Measurements from ENCODE around the gene DMTF1. TPM values are rescaled to one million over a fixed set of nuclear protein-coding genes. Genes with fewer than 3 reads are reported as not detected.
A peak's percentile ranks its signal among the peaks of the same experiment; 100 is the strongest.

The DMTF1 gene
- total RNA-seq, 1 donor, result 91.1 TPM

DNA sequence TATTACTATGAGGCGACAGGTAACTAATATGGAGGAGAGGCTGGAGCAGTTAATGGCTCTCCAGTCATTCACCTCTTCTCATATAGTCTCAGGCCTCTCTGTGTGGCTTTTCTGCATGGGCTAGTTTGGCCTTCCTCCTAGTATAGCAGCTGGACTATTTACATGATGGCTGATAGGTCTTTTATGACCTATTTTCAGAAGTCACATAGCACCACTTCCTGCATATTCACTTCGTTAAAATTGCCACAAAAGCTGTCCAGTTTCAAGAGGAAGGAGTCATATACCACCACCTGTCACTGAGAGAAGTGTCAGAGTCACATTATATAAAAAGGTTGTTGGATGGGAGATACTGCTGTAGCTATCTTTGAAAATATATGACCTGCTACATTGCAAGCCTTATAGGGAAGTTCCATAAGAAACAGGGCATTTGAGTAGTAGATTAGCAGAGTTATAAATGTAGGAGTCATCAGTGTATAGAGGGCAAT lies 8.0 kb upstream of the DMTF1 start:
- no peak overlapping the region for H3K4me3 ChIP-seq (ENCODE audit: low read depth, low read length)
- no peak for DNase-seq (ENCODE audit: low read depth)
- TF ChIP-seq, protein P1, sequence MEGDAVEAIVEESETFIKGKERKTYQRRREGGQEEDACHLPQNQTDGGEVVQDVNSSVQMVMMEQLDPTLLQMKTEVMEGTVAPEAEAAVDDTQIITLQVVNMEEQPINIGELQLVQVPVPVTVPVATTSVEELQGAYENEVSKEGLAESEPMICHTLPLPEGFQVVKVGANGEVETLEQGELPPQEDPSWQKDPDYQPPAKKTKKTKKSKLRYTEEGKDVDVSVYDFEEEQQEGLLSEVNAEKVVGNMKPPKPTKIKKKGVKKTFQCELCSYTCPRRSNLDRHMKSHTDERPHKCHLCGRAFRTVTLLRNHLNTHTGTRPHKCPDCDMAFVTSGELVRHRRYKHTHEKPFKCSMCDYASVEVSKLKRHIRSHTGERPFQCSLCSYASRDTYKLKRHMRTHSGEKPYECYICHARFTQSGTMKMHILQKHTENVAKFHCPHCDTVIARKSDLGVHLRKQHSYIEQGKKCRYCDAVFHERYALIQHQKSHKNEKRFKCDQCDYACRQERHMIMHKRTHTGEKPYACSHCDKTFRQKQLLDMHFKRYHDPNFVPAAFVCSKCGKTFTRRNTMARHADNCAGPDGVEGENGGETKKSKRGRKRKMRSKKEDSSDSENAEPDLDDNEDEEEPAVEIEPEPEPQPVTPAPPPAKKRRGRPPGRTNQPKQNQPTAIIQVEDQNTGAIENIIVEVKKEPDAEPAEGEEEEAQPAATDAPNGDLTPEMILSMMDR (IDR thresholded peaks at IDR 0.05; ENCODE audit: insufficient read depth, low read length), result no peak

DNA sequence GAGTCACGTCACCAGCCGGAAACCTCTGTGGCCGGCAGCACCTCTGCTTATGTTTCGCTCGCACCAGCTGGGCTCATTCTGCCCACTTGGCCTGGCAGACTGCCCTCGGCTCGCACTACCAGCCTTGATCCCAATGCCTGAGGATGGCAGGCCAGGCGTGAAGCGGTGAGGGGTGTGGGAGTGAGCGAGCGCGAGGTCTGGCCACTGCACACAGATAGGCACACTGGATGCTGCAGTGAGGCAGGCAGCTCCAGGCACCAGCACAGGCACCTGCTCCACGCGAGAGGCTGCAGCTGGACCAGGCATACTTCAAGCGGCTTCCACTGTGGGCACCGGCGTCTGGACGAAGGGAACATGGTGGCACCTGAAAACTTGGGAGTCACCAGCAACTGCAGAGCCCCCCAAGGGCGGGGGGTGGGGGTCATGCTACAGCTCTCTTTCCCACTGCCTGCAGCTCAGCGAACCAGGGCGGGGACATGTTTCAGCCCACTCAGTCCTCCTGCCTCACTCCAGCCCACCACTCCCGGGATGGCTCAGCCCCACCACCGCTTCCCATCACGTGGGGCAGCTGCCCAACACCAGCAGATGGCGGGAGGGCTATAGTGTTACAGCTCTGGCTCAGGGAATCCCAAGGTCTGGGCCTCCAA lies 5.4 kb upstream of the DMTF1 start:
- H3K4me3 ChIP-seq (ENCODE audit: low read depth, low read length), result no peak overlapping the region
- DNase-seq (ENCODE audit: low read depth), result no peak
- TF ChIP-seq, protein P1 (IDR thresholded peaks at IDR 0.05; ENCODE audit: insufficient read depth, low read length), result no peak

DNA sequence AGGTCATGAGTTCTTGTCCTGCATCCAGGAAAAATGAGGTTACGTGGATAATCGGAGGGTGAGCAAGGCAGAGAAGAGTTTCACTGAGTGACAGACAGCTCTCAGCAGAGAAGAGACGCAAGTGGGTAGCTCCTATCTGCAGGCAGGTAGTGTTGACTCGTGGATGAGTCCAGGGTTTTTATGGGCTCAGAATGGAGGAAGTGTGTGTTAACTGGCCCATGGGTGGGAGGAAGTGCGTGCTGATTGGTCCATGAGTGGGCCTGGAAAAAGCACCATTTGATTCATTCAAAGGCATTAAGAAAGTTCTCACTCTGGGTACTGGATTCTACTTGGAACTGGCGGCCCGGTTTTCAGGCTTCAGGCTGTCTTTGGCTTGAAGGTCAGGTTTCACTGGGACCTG lies 4.8 kb upstream of the DMTF1 start:
- H3K4me3 ChIP-seq (ENCODE audit: low read depth, low read length), result no peak overlapping the region
- no peak for DNase-seq (ENCODE audit: low read depth)
- TF ChIP-seq, protein P1 (IDR thresholded peaks at IDR 0.05; ENCODE audit: insufficient read depth, low read length), result no peak

DNA sequence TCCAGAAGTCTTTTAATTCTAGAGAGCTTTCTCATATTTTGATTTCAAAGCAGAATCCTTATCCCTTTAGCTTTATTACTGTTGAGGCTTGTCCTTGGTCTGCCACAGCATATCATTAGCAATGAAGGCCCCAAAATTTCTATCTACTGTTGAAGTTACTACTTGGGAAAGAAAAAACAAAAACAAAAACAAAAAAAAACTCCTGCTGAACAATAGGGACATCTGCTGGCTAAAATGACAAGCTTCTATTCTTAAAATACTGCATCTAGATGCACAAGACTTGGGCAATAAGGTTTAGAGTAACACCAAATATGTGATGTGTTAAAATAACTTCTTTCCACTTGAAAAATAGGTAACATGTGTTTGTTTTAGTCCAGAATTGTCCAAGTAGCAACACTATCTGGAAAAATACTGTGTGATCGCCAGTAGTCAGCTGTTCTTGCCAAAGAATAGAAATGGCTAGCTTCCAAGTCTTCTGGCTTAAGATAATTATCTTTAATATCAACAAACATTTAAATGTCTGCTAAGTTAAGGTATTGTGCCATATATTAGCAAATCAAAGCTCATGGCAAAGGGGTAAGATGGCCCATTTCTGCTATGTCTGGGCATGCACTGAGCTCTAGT lies 3.8 kb upstream of the DMTF1 start:
- TF ChIP-seq, protein P1 (IDR thresholded peaks at IDR 0.05; ENCODE audit: insufficient read depth, low read length), result peak; percentile 58
- no peak overlapping the region for H3K4me3 ChIP-seq (ENCODE audit: low read depth, low read length)
- DNase-seq (ENCODE audit: low read depth), result peak; percentile 63

DNA sequence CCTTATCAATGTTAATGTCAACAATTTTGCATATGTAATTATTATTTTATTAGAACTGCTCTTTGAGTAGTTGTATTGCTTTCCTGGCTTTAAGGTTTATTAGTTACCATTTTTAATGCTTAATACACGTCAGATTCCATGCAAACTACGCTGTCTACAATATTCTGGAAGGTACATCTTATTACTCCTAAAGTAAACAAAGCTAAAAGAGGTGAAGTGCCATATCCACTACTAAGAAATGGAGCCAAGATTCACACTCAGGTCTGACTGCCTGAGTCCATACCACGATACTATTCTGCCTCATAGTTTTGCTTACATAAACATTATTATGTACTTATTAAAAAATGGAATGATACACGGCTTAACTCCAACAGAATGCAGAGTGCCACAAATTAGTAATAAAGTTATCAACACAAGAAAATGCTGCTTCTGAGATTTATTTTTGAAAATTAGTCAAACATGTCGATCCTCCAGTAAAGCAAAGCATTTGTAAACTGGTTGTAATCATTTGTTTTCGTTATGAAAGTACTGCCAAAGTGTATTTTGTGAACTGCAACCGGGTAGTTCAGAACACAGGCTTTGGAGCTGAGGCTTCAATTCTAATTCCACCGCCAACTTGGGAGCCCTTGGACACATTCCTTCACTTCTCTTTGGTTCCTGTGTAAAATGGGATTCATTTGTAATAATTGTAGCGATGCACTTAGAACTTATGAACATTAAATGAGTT lies 1.1 kb upstream of the DMTF1 start:
- peak; percentile 13 for DNase-seq (ENCODE audit: low read depth)
- TF ChIP-seq, protein P1 (IDR thresholded peaks at IDR 0.05; ENCODE audit: insufficient read depth, low read length), result no peak
- peak overlapping the region; percentile 83 for H3K4me3 ChIP-seq (ENCODE audit: low read depth, low read length)

DNA sequence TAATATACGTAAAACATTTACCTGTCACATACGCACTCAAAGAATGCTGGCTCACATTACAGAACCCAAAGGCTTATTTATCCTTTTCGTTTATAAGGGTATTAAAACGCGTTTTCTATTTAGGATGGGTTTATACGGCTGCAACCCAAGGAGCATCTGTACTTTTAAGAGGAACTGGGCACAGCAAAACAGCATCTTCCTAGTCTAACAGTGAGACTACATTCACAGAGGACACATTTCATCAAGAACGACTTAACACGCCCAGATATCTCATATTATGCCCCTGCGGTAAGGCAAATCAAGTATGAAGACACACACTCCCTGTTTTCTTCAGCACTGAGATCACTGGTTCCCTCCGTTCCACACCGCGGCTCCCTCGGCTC lies 533 bp upstream of the DMTF1 start:
- H3K4me3 ChIP-seq (ENCODE audit: low read depth, low read length), result peak overlapping the region; percentile 83
- TF ChIP-seq, protein P1 (IDR thresholded peaks at IDR 0.05; ENCODE audit: insufficient read depth, low read length), result no peak
- DNase-seq (ENCODE audit: low read depth), result no peak

Data from fibroblast of the aortic adventitia (primary cell).